SIG-M5 (cell line): ENCODE data around the gene GREB1L.

Experiments used
- DNase-seq: peaks from one replicate; lab custom pipeline; 2025; lab: John Stamatoyannopoulos, UW

Gene GREB1L

DNA sequence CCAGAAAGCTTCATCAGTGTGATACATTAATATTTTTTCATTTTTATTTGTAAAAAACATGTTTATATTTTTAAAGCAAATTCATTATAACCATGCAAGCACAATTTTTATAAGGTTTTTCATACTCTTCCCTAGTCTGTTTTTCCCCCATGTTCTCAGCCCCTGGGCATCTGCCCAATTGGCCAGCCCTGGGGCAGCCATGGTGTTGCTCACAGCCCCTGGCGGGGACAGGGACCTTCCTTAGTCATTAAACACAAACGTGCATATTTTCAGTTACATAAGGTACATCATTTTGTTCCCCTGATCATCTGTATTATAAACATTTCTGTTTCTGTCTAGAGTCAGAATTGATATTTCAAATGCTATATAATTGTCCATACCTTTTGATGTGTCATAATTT is 208.5 kb downstream of the GREB1L start:
- DNase-seq, result no peak

DNA sequence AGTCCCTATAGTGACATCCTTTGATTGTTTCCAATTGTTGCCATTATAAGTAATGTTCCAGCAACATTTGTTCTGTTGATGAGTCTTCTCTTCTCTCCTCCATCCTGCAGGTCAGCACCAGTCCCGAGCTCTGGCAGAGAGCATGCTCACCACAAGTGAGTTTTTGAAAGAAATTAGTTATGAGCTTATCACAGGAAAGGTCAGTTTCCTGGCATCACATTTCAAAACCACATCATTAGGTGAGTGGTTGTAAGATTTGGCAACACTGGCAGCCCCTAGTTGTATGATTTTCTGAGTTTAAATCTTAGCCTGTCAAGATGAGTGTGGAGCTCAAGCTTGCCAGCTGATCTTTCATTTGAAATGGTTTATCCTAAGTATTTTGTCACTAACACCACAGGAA is 208.9 kb downstream of the GREB1L start:
- no peak for DNase-seq

DNA sequence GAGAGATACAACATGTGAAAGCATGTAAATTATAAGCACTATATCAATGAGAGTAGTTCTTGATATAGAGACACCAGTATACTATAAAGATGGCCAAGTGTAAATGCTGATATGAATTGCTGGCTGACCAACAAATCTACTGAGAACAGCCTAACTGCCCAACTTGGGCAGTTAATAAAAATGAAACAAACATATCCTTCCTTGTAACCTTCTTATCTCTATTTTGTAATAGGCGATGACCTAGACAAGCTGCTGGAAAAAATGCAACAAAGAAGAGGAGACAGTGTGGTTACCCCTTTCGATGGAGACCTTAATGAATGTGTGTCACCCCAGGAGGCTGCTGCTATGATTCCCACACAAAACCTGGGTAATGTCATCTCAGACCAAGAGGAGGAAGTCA is 209.8 kb downstream of the GREB1L start:
- no peak for DNase-seq

DNA sequence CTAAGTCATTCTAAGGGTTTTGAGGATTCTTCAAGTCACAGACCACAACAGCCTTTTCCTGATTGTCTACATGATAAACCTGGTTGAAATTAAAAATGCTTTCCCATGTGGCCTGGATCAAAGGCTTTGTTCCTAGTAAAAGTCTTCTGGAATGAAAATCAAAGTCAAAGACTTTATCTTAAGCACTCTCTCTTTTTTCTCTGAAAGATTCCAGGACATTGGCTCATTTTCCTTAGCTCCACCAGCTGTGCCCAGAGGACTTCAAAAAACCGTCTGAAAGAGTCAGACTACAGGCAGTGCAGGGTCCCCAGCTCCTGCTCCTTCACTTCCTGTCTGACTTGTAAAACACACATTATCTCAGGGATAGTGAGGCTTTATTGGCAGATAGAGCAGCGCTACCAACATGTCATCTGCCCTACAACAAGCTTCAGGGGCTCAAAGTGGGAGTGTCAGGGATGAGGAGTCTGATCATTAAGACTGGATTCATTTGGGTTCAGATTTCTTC is 210.3 kb downstream of the GREB1L start:
- DNase-seq, result no peak

DNA sequence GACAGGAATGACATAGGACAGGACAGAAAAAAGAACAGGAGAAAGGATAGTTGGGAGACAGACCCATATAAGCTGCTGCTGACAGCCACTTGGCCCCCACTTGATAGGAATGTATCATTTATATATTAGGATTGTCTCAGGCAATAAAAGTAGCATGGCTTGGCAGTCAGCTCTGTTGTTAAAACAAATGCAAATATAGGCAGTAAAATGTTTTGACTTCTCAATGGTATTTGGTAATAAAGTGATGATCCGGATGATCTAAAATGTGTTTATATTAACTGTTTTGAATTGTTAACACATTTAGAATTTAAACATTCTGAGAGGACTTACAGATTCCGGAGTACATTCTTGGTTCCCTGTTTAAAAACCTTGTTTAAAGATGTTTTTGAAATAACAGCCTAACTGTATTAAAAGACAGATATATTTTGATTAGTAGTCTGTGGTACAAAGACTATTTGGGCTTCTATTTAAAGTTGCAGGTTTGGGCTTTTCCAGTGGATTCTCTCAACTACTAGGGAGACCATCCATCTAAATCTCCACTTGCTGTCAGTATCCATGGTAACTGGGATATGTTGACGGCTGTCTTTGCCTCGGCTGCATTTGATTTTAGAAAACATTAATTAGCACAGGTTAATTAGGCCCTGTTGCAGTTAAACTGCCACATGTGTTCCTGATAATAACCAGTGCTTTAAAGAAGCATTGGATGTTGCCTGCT is 210.9 kb downstream of the GREB1L start:
- no peak for DNase-seq

DNA sequence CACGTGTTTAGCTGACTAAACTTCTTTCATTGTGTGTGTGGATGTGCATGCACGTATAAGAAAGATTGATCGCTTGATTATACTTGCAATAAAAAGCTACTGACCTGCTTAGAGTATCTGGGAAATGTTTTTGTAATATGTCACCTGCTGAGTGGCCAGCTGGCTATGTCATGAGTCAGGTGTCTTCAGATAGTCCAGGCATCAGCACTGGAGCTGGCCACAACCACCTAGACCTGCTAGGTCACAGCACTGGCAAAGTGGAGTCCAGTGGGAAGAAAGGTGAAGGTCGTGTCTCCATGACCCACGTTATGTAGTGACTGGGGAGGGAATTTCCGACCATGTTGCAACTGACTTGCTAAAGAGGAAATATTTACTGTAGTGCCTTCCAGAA is 211.5 kb downstream of the GREB1L start:
- no peak for DNase-seq

DNA sequence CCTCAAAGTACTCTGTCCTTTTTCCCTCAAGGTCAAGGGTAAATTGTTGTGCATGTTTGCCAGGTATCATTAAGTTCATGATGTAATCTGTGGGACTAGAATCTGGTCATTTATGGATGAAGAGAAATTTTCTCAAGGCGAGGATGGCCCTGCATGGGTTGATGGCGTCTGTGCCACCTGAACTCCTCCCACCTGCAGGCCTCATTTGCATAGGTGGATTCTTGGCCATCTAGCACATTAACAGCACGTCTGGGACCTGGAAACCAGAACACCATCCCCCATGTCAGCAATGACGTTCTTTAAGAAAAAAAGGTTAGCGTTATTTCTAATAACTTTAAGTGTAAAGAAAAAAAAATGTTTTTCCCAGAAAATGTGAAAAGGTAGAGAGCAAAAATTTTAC is 212.7 kb downstream of the GREB1L start:
- no peak for DNase-seq

DNA sequence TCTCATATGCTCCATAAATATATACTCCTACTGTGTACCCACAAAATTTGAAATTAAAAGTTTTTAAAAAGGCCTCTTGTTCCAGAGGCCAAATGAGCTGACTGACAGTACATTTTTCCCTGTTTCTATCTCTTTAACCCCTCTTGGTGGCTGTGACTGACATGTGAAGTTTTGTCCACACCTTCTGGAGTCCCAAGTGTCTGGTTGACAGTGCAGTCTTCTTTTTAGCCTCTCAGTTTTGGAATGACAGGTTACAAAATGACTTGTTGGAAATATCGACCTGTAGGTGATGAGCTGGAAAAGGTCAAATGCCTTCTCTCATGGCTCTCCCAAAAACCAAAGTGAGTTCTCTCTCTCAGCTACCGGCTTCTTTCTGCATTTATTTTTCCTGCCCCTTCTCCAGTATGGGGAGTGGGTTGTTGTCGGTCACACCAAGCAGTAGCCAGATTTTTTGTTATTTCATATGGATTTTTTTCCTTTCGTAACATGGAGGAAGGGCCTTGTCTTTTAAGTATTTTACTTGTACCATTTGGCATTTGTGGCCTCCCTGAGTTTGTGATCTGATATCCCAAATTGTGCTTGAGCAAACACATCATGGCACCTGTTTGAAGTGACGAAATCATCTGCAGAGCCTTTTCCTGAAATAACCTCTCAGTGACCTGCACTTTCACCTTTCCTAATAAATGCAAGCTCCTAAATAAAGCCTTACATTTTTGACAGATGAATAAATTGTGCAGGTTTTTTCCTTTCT is 214.6 kb downstream of the GREB1L start:
- no peak for DNase-seq

DNA sequence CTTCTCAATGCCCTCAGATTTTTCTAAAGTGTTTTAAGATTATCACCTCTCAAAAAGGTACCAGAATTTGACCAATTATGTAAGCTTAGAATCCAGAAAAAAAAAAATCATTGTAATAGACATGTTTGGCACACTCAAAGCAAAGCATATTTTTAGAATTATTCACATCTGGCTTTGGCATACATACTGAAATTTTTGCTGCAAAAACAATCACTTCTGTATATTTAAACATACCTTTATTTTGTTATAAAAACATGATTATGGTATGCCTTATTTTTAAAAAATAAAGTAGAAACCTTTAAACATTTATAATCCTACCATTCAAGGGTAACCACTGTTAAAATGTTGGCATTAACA is 215.1 kb downstream of the GREB1L start:
- no peak for DNase-seq

DNA sequence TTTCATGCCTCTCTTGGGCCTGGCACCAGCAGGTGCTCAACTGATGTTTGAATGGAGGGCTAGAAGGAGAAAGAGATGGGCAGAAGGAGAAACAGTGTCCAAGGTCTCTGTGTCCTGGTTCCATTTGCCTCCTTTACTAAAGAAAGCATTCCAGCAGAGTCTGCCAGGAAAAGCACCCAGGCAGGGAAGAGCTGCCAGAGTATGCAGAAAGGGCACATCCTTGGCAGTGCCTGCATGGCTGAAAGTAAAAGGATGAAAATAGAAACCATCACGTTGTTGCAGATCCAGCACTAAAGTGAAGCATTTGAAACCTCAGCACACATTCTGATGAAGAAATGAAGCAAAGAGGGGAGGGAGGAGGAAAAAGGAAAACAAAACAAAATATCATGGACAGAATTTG is 216.3 kb downstream of the GREB1L start:
- no peak for DNase-seq

DNA sequence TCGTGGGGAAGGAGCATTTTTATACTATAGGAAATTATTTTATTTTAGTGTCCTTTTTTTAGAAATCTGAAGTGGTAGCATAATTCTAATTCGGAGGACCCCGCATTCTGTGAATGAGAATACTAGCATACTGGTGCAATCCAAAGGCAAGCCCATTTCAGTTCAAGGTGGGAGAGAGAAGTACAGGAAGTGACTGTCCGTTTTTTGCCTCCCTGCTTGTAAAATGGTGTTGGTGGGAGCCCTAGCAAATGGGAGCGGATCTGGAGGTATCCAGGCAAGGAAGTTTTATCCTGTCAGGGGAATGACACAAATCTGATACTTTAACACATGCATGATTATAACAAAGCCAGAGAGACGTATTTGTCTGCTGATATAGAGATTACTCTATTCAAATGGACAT is 216.8 kb downstream of the GREB1L start:
- no peak for DNase-seq

DNA sequence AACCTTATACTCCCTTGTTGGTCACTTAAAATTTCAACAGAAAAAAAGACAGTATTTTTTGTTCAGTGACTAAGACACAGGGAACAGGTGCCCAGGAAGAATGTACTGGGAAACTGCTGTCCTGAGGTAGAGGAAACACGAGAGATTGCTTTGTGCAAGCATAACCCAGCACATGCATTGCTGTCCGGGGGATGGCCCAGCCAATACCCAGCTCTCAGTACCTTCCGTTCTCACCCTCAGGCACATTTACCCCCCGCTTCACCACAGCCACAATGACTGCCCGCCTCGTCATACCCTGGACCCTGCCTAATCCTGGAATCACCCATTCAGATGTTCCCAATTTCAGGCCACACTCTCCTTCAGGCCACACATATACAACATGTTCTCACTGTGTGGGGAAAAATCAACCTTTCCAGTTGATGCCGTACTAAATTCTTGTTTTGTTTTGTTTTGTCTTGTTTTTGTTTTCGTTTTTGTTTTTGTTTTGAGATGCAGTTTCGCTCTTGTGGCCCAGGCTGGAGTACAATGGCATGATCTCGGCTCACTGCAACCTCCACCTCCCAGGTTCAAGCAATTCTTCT is 217.8 kb downstream of the GREB1L start:
- DNase-seq, result no peak

DNA sequence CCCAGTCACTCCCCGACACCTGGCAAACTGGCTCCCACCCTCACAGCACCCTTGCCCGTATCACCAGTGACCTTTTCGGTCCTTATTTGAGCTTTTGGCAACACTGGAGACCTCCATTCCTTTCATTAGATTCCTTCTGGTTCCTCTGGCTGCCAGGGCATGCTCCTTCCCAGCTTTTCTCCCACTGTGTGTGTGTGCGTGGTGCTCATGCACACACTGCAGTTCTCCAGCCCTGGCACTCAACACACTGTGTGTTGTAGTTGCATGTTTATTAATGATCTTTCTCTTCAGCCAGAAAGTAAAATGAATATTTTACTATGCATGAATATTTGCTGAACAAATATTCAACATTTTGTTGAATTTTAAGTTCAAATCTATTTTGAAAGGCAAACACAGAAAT is 219.4 kb downstream of the GREB1L start:
- no peak for DNase-seq

DNA sequence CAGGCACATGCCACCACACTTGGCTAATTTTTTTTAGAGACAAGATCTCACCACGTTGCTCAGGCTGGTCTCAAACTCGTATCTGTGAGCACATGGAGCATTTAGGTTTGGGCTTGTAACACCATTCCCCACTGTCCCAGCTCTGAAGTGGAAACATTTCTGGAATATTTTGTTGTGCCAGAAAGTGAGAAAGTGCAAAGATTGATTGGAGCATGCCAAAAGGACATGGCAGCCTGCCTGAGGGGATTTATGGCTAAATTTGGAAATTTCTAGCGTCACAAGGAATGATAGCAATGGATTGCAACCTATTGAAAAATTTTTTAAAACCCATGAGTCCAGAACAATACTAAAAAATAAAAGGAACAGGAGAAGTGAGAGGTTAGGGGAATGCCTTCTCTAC is 221.7 kb downstream of the GREB1L start:
- DNase-seq, result no peak

DNA sequence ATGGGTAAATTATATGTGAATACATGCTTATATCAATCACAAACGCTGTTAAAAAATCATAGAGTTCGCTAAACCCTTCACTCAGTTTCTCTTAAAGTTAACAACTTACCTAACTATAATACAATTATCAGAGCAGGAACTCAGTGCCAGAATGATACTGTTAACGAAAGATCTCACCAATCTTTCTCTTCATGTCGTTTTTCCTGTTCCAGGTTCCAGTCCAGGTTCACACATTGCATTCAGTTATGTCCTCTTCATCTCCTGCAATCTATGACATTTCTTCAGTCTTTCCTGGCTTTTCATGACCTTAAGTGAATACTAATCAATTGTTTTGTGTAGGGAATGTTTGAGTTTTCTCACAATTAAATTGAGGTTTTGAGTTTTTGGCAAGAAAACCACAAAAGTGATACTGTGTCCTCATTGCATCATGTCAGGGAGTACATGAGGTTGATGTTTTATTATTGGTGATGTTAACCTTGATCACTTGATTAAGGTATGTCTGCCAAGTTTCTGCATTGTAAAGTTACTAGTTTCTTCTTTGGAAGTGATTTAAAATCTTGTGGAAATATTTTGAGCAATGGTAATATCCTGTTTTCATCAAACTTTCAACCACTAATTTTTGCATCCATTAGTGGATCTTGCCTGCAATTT is 226.6 kb downstream of the GREB1L start:
- DNase-seq, result no peak

DNA sequence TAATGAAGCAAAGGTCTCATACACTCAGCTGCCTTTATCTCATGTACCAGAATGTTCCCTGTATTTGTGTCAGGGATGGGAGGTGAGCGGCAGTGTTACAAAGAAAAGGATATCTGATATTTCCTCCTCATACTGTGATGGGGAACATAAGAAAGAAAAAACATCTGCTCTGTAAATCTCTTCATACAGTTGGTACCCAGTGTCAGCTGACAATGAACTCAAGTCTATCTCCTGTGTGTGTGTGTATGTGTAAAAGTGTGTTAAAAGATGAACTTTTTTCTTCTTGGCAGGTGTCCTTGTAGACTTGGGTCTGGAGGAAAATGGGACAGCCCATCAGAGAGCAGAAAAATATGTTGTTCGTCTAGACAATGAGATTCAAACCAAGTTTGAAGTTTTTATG is 230.7 kb downstream of the GREB1L start:
- DNase-seq, result no peak

DNA sequence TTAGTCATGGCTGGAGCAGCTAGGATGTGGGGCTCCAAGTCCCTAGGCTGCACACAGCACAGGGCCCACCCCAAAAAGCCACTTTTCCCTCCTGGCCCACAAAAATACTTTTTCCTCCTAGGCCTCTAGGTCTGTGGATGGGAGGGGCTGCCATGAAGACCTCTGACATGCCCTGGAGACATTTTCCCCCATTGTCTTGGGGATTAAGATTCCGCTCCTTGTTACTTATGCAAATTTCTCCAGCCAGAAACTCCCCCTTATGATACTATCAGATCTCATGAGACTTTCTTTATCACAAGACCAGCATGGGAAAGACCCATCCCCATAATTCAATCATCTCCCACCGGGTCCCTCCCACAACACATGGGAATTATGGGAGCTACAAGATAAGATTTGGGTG is 232.6 kb downstream of the GREB1L start:
- no peak for DNase-seq

DNA sequence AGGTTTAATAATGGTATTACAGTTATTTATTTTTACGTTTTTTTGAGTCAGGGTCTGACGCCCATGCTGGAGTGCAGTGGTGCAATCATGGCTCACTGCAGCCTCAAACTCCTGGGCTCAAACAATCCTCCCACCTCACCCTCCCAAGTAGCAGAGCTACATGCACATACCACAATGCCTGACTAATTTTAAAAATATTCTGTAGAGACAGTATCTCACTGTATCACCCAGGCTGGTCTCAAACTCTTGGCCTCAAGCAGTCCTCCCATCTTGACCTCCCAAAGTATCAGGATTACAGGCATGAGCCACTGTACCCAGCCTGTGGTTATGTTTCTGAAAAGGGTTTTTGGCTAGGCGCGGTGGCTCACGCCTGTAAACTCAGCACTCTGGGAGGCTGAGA is 237.7 kb downstream of the GREB1L start:
- no peak for DNase-seq

DNA sequence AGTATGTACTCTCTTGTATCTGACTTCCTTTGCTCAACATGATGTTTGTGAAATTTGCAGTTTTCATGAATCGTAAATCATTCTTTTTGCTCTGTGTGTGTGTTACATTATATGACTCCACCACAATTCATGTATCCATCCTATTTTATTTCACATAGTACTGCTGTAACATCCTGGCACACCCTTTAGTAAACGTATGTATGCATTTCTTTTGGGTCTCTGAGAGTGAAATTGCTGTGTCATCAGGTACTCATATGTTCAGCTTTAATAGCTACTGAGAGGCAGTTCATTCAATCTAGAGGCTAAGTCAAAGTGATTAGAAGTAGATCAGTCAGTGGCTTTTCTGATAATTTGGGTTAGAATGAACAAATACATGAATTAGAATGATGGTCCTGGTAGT is 239.7 kb downstream of the GREB1L start:
- DNase-seq, result no peak

DNA sequence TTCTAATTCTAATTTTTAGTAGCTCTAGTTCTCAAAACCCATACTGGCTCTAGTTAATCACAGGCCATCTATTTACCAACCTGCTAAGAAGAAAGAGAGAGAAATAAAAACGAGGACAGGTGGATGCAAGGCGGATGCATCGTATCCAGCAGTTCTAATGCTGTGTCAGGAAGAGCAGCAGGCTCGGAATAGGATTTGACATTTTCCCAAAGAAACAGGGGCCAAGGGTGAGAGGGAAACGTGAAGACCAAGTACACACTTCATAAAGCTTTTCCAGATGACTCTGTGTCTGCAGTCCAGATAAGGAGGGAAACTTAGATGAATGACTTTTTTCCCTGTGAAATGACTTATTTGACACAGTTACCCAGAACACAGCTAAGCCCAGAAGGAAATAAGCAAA is 241.0 kb downstream of the GREB1L start:
- no peak for DNase-seq

DNA sequence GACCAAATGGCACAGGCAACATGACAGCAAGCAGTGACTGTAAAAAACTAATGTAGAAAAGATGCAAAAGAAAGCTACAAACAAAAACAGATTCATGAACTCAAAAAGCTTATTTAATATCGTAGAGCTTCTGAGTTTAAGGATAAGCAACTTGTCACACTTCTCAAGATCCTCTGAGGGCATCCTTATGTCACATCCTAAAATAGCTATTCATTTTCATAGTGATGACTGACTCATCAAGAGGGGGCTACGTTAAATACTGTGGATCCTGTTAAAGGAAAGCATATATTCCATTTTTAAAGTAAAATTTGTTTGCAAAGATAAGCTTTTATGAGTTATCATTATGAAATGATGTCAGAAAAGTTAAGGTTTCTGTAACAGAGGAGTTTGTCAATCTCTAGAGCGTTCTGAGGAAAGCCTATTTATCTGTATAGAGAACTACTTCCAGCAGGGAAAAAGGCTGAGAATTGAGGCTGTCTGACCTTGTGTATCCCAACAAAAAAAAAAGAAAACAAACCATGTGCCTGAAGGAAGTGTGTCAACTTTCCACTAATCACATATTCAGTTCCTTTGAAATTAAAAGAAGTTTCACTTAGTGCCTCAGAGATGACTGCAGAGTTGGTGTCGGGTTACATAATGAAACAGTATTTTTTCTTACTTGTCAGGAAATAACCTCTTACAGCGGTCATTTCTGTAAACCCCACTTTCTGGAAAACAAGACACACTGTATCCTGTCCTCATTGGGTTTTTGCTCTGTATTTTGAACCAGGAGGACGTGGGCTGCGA is 243.0 kb downstream of the GREB1L start:
- no peak for DNase-seq

DNA sequence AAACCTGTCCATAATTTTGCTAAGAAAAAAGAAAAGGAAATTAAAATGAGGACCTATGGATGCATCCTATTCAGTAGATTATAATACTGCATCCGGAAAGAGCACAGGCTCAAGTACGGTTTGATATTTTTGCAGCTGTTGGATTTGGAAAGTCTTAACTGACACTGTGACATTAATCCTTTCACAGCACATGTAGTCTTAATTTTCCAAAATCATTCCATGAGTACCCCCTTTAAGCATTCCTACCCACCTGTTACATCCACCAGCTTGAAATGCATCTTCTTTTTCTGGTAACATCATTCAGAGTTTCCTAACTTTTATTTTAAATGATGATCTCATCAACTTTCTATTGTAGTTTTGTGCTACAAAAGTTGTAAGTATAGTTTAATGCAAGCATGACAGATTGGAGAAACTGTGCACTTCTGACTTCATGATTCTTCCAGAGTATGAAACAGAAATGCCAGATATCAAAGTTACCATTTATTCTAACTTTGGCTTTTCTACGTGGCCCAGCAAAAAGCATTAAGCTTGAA is 244.9 kb downstream of the GREB1L start:
- no peak for DNase-seq
